Panc1 (cell line): ENCODE measurements around the gene SRRM3.
"Not testable (repeated sequence)": the region's sequence is repeated elsewhere in the genome, so short reads cannot be mapped to it uniquely, and the experiment has no call there.

Experiments
- POLR2AphosphoS5 ChIP-seq: IDR thresholded peaks from 2 replicates; pipeline ENCODE4 v1.6.1; 2012; ENCODE audit warnings: mild to moderate bottlenecking, low read depth, low read length, moderate library complexity
- TCF7L2 ChIP-seq: IDR thresholded peaks from 2 replicates; pipeline ENCODE4 v1.6.1; 2011; ENCODE audit warnings: mild to moderate bottlenecking, low read depth, low read length, inconsistent platforms
- TF ChIP-seq, protein P1 (sequence below): fragments of 450-650 bp; IDR thresholded peaks from 2 replicates; pipeline ENCODE4 v1.5.1; 2017; ENCODE audit warnings: mild to moderate bottlenecking

DNA sequence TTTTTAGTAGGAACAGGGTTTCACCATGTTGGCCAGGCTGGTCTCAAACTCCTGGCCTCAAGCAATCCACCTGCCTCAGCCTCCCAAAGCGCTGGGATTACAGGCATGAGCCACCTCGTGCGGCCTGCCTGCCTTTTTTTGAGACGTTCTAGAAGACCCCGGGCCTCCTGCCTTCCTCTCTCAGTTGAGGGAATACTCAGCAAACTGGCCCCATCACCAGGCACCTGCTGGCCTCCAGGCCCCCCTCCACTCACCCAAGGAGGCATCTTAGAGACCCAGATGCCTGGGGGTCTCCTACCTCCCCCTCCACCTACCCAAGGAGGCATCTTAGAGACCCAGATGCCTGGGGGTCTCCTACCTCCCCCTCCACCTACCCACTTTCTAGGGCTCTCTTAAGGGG, 91.2 kb downstream of the SRRM3 start:
- TF ChIP-seq, protein P1, sequence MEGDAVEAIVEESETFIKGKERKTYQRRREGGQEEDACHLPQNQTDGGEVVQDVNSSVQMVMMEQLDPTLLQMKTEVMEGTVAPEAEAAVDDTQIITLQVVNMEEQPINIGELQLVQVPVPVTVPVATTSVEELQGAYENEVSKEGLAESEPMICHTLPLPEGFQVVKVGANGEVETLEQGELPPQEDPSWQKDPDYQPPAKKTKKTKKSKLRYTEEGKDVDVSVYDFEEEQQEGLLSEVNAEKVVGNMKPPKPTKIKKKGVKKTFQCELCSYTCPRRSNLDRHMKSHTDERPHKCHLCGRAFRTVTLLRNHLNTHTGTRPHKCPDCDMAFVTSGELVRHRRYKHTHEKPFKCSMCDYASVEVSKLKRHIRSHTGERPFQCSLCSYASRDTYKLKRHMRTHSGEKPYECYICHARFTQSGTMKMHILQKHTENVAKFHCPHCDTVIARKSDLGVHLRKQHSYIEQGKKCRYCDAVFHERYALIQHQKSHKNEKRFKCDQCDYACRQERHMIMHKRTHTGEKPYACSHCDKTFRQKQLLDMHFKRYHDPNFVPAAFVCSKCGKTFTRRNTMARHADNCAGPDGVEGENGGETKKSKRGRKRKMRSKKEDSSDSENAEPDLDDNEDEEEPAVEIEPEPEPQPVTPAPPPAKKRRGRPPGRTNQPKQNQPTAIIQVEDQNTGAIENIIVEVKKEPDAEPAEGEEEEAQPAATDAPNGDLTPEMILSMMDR, result not testable (repeated sequence)
- not testable (repeated sequence) for TF ChIP-seq POLR2AphosphoS5, TCF7L2
